NT2/D1 (cell line): ENCODE results near the gene TUBB3.
"Not testable (repeated sequence)": the region's sequence is repeated elsewhere in the genome, so short reads cannot be mapped to it uniquely, and the experiment has no call there.

ENCODE experiments used
- DNase-seq: peaks from one replicate; pipeline ENCODE4 v3.0.0-alpha.2; 2011; ENCODE audit warnings: low read depth, low spot score
- H3K27me3 ChIP-seq: 2 replicates; pipeline ENCODE4 v1.6.0; 2011; ENCODE audit warnings: mild to moderate bottlenecking; ENCODE audit not compliant: insufficient read length, insufficient read depth
- H3K36me3 ChIP-seq: 2 replicates; pipeline ENCODE4 v1.6.1; 2011; ENCODE audit warnings: mild to moderate bottlenecking, low read length, mixed read lengths; ENCODE audit not compliant: insufficient read depth, insufficient read length
- H3K4me1 ChIP-seq: 2 replicates; pipeline ENCODE4 v1.5.1; 2011; ENCODE audit not compliant: insufficient read depth, insufficient read length
- H3K4me3 ChIP-seq: 2 replicates; pipeline ENCODE4 v1.5.1; 2011; ENCODE audit warnings: low read depth; ENCODE audit not compliant: insufficient read length
- H3K9ac ChIP-seq: 2 replicates; pipeline ENCODE4 v1.6.0; 2011; ENCODE audit warnings: low read depth; ENCODE audit not compliant: insufficient read length
- H3K9me3 ChIP-seq: 2 replicates; pipeline ENCODE4 v1.5.1; 2011; ENCODE audit warnings: mild to moderate bottlenecking, low read length; ENCODE audit not compliant: insufficient read depth
- SUZ12 ChIP-seq: IDR thresholded peaks from 2 replicates; pipeline ENCODE4 v1.6.1; 2011; ENCODE audit not compliant: insufficient read length, insufficient read depth; ENCODE audit errors: extremely low read depth
- YY1 ChIP-seq: IDR thresholded peaks from 2 replicates; pipeline ENCODE4 v1.6.1; 2011; ENCODE audit not compliant: insufficient read length, insufficient read depth
- ZNF274 ChIP-seq: IDR thresholded peaks from 2 replicates; pipeline ENCODE4 v1.6.1; 2011; ENCODE audit warnings: mild to moderate bottlenecking, low read depth, low read length

Gene TUBB3

GRCh38 chr16:89958068-89958467, 34.9 kb downstream of the TUBB3 start:
- H3K4me3 ChIP-seq: no peak overlapping the region
- no peak overlapping the region for H3K9ac ChIP-seq
- peaks cover 11% of the 10 kb centered on the region for H3K4me1 ChIP-seq
- TF ChIP-seq ZNF274: no peak
- TF ChIP-seq YY1: no peak
- TF ChIP-seq SUZ12: no peak
- H3K9me3 ChIP-seq: no peaks in the 10 kb centered on the region
- no peak for DNase-seq
- peaks cover 74% of the 10 kb centered on the region for H3K36me3 ChIP-seq
- no peaks in the 10 kb centered on the region for H3K27me3 ChIP-seq

- Histone ChIP-seq H3K4me3 (no peak overlapping the region), H3K9me3 (no peaks in the 10 kb centered on the region), H3K4me1 (peaks cover 11% of the 10 kb centered on the region), H3K27me3 (no peaks in the 10 kb centered on the region), H3K9ac (no peak overlapping the region), H3K36me3 (peaks cover 78% of the 10 kb centered on the region)
- no peak for TF ChIP-seq ZNF274
- TF ChIP-seq SUZ12: no peak
- TF ChIP-seq YY1: no peak
- DNase-seq: no peak
Observed at GRCh38 chr16:89958596-89958995, 35.5 kb downstream of the TUBB3 start.

GRCh38 chr16:89960966-89961365, 37.8 kb downstream of the TUBB3 start:
- Histone ChIP-seq H3K9me3 (no peaks in the 10 kb centered on the region), H3K4me3 (no peak overlapping the region), H3K9ac (no peak overlapping the region), H3K36me3 (peaks cover 73% of the 10 kb centered on the region), H3K4me1 (no peaks in the 10 kb centered on the region), H3K27me3 (no peaks in the 10 kb centered on the region)
- no peak for DNase-seq
- TF ChIP-seq YY1: no peak
- TF ChIP-seq SUZ12: no peak

GRCh38 chr16:89961920-89962319, 38.8 kb downstream of the TUBB3 start:
- Histone ChIP-seq H3K9ac (no peak overlapping the region), H3K27me3 (no peaks in the 10 kb centered on the region), H3K9me3 (no peaks in the 10 kb centered on the region), H3K36me3 (peaks cover 76% of the 10 kb centered on the region), H3K4me1 (no peaks in the 10 kb centered on the region), H3K4me3 (no peak overlapping the region)
- TF ChIP-seq ZNF274 (no peak), SUZ12 (no peak), YY1 (no peak)
- DNase-seq: no peak

- TF ChIP-seq YY1 (no peak), SUZ12 (no peak), ZNF274 (no peak)
- no peaks in the 10 kb centered on the region for H3K27me3 ChIP-seq
- no peaks in the 10 kb centered on the region for H3K9me3 ChIP-seq
- no peak for DNase-seq
- H3K4me3 ChIP-seq: no peak overlapping the region
- peaks cover 73% of the 10 kb centered on the region for H3K36me3 ChIP-seq
- H3K4me1 ChIP-seq: no peaks in the 10 kb centered on the region
- H3K9ac ChIP-seq: no peak overlapping the region
Observed at GRCh38 chr16:89962754-89963498, 39.8 kb downstream of the TUBB3 start.

GRCh38 chr16:89964201-89964600, 41.1 kb downstream of the TUBB3 start:
- no peak for DNase-seq
- Histone ChIP-seq H3K36me3 (peaks cover 60% of the 10 kb centered on the region), H3K27me3 (no peaks in the 10 kb centered on the region), H3K9ac (no peak overlapping the region), H3K9me3 (no peaks in the 10 kb centered on the region), H3K4me1 (no peaks in the 10 kb centered on the region), H3K4me3 (no peak overlapping the region)
- TF ChIP-seq YY1: no peak
- no peak for TF ChIP-seq ZNF274
- no peak for TF ChIP-seq SUZ12

GRCh38 chr16:89965447-89966225, 42.5 kb downstream of the TUBB3 start:
- H3K4me3 ChIP-seq: no peak overlapping the region
- no peak for TF ChIP-seq SUZ12
- no peak for TF ChIP-seq ZNF274
- TF ChIP-seq YY1: no peak
- no peak for DNase-seq
- peaks cover 61% of the 10 kb centered on the region for H3K36me3 ChIP-seq
- H3K9me3 ChIP-seq: peaks cover 13% of the 10 kb centered on the region; the same call in 1 of the 2 replicates
- H3K9ac ChIP-seq: no peak overlapping the region
- H3K4me1 ChIP-seq: no peaks in the 10 kb centered on the region
- H3K27me3 ChIP-seq: no peaks in the 10 kb centered on the region

- H3K4me3 ChIP-seq: no peak overlapping the region
- peaks cover 24% of the 10 kb centered on the region; the same call in 1 of the 2 replicates for H3K9me3 ChIP-seq
- TF ChIP-seq YY1 (no peak), ZNF274 (no peak), SUZ12 (no peak)
- no peak overlapping the region for H3K9ac ChIP-seq
- no peaks in the 10 kb centered on the region for H3K4me1 ChIP-seq
- no peaks in the 10 kb centered on the region for H3K27me3 ChIP-seq
- DNase-seq: no peak
- peaks cover 56% of the 10 kb centered on the region for H3K36me3 ChIP-seq
Observed at GRCh38 chr16:89966756-89967155, 43.6 kb downstream of the TUBB3 start.

- H3K4me3 ChIP-seq, DNase-seq, H3K27me3 ChIP-seq, H3K9ac ChIP-seq, H3K4me1 ChIP-seq: not testable (repeated sequence)
- Histone ChIP-seq H3K9me3 (peaks cover 27% of the 10 kb centered on the region; the same call in 1 of the 2 replicates), H3K36me3 (peaks cover 52% of the 10 kb centered on the region)
Observed at GRCh38 chr16:89967436-89967835, 44.3 kb downstream of the TUBB3 start.

- Histone ChIP-seq H3K9me3 (peaks cover 27% of the 10 kb centered on the region; the same call in 1 of the 2 replicates), H3K36me3 (peaks cover 48% of the 10 kb centered on the region)
- not testable (repeated sequence) for H3K4me1 ChIP-seq, DNase-seq, H3K27me3 ChIP-seq, H3K4me3 ChIP-seq, H3K9ac ChIP-seq
Observed at GRCh38 chr16:89968074-89968473, 44.9 kb downstream of the TUBB3 start.
